Activated effector memory CD4-positive, alpha-beta T cell treated with anti-CD3 and anti-CD28 coated beads, Interleukin-2, amount 50 U/mL, for 16 hours (primary cell): Measurements from ENCODE around the gene TMEM266.

Source experiments
- DNase-seq: peaks from one replicate; pipeline ENCODE4 v3.0.0-alpha.2; 2020

Gene TMEM266

DNA sequence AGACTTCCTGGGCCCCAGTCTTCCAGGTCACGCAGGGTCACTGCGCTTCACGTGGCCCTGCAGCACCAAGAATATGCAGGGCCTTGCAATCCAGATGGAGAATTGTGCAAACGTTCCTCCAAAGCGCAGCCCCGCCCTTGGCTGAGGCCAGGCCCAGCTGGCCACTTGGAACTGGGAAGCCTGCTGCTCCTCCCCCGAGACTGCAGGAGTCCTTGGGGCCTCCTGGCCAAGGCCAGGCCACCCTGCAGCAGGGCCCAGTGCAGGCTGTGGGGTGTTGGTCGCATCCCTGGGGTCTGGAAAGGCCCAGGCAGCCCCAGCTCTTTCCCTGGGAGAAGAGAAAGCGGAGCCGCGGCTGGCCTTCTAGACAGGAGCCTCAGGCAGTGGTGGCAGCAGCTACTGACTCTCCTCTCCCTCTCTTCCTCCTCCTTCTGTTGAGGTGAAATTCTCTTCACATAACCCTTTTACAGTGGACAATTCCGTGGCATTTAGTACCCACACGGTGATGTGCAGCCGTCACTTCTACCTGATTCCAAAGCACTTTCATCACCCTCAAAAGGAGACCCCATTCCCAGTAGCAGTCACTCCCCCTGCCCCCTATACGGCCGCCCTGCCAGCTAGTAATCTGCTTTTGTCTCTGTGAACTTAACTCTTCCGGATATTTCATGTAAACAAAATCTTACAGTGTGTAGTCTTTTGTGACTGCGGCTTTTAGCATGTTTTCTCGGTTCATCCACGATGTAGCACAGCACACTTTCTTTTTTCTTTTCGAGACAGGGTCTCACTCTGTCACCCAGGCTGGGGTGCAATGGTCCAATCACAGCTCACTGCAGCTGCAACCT is 103.9 kb downstream of the TMEM266 start:
- no peak for DNase-seq

DNA sequence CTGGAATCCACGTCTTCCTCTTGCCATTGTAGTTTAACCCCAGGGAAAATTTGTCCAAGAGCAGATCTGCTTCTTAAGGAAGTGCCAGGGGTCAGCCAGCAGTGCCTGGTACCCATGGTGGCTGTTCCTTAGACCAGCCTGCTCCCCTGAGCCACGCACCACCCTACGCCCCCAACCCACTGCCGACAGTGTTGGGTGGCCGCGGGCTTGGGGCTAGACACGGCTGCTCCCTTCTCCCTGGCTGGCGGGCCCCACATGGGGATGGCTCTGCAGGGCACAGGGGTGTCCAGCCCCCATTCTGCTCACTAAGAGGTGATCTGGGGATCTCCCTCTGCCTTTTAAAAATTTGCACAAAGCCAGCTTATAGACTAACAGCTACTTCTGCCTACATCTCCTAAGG is 104.8 kb downstream of the TMEM266 start:
- DNase-seq, result no peak

GRCh38 chr15:76165951-76166350 is 106.2 kb downstream of the TMEM266 start:
- DNase-seq, result no peak

GRCh38 chr15:76168237-76168984 is 108.6 kb downstream of the TMEM266 start:
- no peak for DNase-seq

DNA sequence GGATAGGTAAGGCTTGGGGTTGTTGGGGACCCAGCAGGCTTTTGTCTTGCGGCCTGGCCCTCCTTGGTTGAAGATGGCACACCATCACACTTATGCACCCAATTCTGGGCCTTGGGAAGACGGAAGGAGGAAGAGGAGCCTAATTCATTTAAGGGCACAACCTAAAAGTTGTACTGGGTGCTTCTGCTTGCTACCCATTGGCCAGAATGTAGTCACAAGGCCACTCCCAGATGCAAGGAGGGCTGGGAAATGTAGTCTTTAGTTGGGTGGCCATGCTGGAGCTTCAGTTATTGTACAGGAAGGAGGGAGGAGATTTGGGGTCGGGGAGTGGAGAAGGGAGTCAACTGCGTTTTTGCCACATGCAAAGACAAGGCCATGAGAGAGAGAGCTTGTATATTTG is 109.2 kb downstream of the TMEM266 start:
- no peak for DNase-seq

- DNase-seq, result no peak
Observed at GRCh38 chr15:76169911-76170800, 110.4 kb downstream of the TMEM266 start.

DNA sequence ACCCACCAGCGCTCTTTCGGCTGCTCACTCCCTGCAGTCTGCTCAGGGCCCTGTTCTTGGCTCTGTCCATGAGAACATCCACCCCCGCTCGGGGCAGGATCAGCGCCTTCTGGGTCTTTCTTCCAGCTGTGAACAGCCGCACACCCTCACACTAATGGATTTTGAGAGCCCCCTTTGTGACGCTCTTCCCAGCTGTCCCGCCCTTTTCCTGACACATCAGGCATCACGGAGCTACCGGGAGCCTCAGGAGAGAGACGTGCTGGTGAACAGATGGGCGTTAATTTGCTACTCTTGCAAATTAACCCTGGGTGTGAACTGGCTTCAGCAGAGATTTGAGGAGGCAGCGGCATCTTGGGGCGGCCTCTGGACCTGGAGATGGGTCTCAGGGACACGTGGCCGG is 113.0 kb downstream of the TMEM266 start:
- DNase-seq, result no peak

DNA sequence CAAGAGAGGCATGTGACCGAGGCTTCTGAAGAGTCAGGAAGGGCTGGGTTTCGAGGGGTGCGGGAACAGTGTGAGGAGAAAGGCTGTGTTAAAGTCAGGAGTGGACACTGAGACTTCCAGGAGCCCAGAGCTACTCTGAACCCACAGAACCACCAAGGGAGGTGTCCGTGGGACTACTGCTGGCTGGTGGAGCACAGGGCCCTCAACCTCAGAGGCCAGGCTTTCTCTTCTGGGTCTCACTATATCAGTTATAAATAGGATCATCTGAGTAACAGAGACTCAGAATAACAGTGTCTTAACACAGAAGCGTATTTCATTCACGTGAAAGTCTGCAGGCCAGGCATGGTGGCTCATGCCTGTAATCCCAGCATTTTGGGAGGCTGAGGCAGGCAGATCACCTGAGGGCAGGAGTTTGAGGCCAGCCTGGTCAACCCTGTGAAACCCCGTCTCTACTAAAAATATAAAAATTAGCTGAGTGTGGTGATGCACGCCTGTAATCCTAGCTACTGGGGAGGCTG is 113.6 kb downstream of the TMEM266 start:
- DNase-seq, result no peak

DNA sequence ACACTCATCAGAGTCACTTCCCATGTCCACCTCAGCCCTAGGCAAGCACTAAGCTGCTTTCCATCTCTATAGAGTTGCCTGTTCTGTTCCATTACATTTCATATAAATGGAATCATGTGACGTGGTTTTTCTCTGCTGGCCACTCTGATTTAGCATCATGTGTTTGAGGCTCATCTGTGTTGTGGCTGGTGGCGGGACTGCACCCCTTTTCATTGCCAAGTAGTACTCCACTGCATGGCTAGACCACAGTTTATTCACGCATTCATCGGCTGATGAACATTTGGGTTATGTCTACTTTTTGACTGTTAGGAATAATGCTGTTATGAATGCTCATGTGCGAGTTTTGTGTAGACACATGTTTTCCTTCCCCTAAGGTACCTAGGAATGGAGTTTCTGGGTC is 114.9 kb downstream of the TMEM266 start:
- DNase-seq, result no peak

GRCh38 chr15:76175442-76175841 is 115.7 kb downstream of the TMEM266 start:
- DNase-seq, result no peak

- DNase-seq, result no peak
Observed at GRCh38 chr15:76176059-76176458, 116.3 kb downstream of the TMEM266 start.

DNA sequence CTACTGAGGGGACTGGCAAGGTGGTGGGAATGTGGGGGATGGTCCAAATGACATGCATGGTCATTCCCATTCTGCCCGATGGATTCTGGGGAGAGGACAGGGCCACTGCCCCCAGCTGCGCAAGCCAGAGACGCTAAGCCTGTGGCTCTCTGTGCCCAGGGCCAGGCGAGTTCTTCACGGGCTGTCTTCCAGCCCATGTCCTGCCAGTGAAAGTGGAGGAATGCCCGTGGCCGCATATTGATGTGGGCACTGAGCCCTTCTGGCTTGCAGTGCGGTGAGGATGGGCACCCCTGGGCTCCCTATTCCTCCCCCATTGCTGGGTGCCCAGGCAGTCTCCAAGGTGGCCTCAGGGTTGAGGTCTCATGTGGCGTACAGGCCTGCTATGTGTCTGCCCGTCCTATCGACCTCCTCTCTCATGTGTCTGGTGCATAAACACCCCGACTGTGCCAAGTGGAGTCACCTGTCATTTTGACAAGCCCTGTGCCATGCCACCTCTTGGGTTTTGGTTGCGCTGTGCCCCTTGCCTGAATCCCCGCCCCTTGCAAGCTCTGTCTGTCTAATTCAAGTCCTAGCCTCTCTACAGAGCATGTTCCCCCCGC is 116.8 kb downstream of the TMEM266 start:
- no peak for DNase-seq

DNA sequence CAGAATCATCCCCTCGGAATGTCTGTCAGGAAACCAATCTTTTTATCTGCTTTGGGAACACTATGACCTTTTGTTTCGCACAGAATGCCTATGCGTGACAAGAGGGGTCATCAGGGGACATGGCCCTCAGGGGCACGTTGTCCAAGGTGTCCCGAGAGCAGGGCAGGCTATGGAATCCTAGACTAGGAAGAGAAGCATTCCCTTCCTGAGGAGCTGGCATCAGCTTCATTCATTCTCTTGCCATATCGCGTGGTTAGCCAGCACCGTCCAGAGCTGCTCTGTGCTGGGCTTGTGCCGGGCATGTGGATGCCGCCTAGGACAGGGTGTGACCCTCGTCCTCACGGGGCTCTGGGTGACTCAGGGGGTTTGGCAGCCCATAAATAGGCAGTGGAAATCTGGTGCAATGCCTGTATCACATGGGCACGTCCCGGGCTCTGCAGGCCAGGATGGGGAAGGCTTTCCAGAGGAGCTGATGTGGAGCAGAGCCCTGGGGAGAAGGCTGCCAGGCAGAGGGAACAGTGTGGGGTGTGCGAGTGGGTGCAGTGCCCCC is 117.8 kb downstream of the TMEM266 start:
- no peak for DNase-seq

DNA sequence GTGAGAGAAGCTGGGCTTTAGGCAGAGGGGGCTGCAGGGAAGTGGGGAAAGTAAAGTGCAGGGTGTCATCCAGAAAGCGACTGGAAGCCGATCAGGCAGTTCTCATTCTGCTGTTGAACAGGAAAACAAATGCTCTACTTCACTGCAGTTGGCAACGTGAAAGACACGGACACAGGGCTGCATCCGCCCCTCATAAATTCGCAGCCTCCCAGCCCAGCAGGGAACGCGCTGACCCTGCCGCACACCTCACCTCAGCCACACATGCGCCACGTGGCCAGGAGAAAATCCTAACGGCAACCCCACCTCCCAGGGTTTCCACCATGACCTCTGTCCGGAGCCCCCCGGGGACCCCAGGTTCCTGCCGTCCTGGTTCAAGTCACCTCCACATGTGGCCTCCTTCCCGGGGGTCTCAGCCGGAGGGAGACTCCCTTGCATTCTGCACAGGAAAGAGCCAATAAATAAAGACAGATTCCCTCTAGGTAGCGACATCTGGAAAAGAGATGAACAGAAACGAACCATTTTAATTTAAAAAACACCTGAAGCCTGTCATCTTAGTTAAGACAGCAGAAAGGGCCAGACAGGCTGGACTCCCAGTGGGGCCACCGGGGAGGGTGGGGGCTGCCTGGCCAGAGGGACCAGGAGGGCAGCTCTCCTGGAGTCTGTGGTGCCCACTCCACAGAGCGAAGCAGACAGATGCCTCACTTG is 118.7 kb downstream of the TMEM266 start:
- no peak for DNase-seq

DNA sequence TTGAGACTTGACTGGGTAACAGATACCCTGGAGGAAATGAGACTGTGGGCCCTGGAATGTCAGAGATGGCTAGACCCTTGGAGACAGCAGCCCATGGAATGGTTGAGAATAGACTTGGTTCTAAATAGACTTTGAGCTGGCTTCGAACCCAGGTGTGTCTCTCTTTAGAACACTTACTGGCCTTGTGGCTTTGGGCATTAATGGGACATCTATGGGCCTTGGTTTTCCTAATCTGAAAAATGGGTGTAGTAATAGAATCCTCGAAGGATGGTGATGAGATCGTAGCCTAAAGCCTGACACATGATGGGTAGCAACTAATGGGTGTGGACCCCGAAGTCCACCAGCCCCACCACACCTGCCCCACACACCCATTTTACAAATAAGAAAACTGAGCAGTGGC is 119.2 kb downstream of the TMEM266 start:
- no peak for DNase-seq

GRCh38 chr15:76180321-76180720 is 120.5 kb downstream of the TMEM266 start:
- no peak for DNase-seq

DNA sequence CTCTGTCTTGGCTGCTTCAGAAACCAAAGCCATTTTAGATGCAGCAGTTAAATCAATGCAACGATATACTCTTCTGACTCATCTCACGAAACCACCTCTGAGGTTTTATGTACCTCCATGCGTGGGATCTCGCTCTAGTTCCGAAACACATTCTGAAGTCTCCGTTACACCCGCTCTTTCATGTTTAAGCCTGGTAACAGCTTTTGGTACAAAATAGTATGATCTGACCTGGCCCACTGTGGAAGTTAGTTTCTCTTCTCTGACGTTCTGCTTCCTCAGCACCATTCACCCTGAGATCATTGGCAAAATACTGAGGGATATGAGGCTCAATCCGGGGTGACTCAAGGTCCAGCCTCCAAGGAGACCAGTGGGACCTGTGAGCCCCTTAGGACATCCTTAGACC is 121.9 kb downstream of the TMEM266 start:
- DNase-seq, result peak; percentile 66

GRCh38 chr15:76183930-76184649 is 124.3 kb downstream of the TMEM266 start:
- DNase-seq, result no peak

- DNase-seq, result no peak
Observed at GRCh38 chr15:76184650-76185035, 124.9 kb downstream of the TMEM266 start.

DNA sequence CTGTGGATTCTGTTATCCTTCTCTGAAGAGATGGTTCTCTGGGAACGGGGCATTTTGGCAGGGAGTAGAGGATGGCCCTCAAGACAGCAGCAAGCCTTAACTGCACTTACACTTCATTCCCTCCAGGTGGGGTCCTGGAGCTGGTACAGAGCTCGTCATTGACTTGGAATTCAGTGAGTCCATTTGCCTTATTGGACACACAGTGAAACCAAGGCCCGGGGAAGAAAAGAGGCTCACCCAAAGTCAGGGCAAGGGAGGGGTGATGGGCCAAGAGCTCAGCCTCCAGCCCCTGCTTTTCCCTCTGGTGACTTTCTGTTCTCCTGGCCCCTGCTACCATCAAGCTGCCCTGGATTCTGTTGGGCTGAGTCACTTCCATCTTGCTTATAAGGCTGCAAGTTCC is 125.9 kb downstream of the TMEM266 start:
- no peak for DNase-seq

DNA sequence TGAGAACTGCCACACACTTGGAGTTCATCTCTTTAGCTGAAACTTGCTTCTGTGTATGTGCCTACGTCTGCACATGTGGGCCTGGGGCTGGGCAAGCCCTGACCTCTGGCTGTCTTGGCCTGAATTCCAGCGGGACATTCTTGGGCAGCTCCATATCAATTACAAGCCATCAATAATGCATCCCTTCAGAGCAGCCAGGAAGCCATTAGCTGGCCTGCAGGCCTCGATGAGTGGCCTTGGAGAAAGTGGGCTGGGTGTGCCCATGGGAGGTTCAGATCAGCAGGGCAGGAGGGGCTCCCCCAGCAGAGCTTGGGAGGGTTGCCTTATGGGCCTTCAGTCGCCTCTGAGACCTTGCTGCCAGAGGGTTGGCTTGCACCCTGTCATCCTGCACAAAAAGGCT is 127.4 kb downstream of the TMEM266 start:
- DNase-seq, result no peak
